HFFc6 (cell line): ENCODE results near the gene EVC2. TPM values are rescaled to one million over a fixed set of nuclear protein-coding genes. Genes with fewer than 3 reads are reported as not detected.

Experiments
- DNase-seq: peaks from one replicate; pipeline ENCODE4 v3.0.0-alpha.2; 2018
- H3K27ac Mint-ChIP-seq: 2 replicates; pipeline ENCODE4 v1.8.0; 2020; ENCODE audit warnings: mild to moderate bottlenecking, mixed read lengths
- H3K27me3 Mint-ChIP-seq: 2 replicates; pipeline ENCODE4 v1.8.0; 2021; ENCODE audit warnings: mild to moderate bottlenecking, moderate library complexity, mixed read lengths; ENCODE audit not compliant: insufficient read depth
- H3K36me3 Mint-ChIP-seq: 2 replicates; pipeline ENCODE4 v1.8.0; 2021; ENCODE audit warnings: low read depth, mixed read lengths
- H3K4me1 Mint-ChIP-seq: 2 replicates; pipeline ENCODE4 v1.8.0; 2020; ENCODE audit warnings: low read depth, mixed read lengths
- H3K4me3 Mint-ChIP-seq: 2 replicates; pipeline ENCODE4 v1.8.0; 2020; ENCODE audit warnings: mild to moderate bottlenecking, moderate library complexity, mixed read lengths
- H3K9me3 Mint-ChIP-seq: 2 replicates; pipeline ENCODE4 v1.8.0; 2020; ENCODE audit warnings: mild to moderate bottlenecking, mixed read lengths
- CTCF ChIP-seq: fragments of 200-600 bp; sonication (generic); IDR thresholded peaks from 2 replicates; pipeline ENCODE4 v1.5.0; 2021; ENCODE audit warnings: antibody characterized with exemption, mild to moderate bottlenecking
- total RNA-seq, 6 experiments: library from RNA; stranded (reverse); fragmentation: NEBNext Ultra II Directional; extraction: Animal tissue kit (Norgen Biotek cat#: 25700); gene quantifications; 2 replicates in 1 of 6; 3 replicates in 5 of 6; pipeline ENCODE4 v1.2.3, GENCODE V29; 2021

The EVC2 gene
- total RNA-seq, 6 experiments from 2014 or later = 3.0 to 4.1 (median 3.8) TPM

GRCh38 chr4:5539584-5539983 is 168.8 kb downstream of the EVC2 start:
- H3K27ac Mint-ChIP-seq = no peak overlapping the region
- no peak overlapping the region for H3K4me3 Mint-ChIP-seq
- H3K9me3 Mint-ChIP-seq = no peaks in the 10 kb centered on the region
- TF ChIP-seq CTCF = no peak
- H3K27me3 Mint-ChIP-seq = no peaks in the 10 kb centered on the region; the same call in 1 of the 2 replicates
- no peaks in the 10 kb centered on the region; the same call in 1 of the 2 replicates for H3K36me3 Mint-ChIP-seq
- DNase-seq = no peak
- H3K4me1 Mint-ChIP-seq = no peaks in the 10 kb centered on the region

GRCh38 chr4:5532100-5532499 is 176.3 kb downstream of the EVC2 start:
- H3K4me3 Mint-ChIP-seq = no peak overlapping the region
- peaks cover 17% of the 10 kb centered on the region for H3K36me3 Mint-ChIP-seq
- no peak for TF ChIP-seq CTCF
- H3K27ac Mint-ChIP-seq = no peak overlapping the region
- H3K27me3 Mint-ChIP-seq = no peaks in the 10 kb centered on the region
- no peak for DNase-seq
- H3K9me3 Mint-ChIP-seq = no peaks in the 10 kb centered on the region
- H3K4me1 Mint-ChIP-seq = no peaks in the 10 kb centered on the region

- no peaks in the 10 kb centered on the region for H3K27me3 Mint-ChIP-seq
- H3K4me3 Mint-ChIP-seq = no peak overlapping the region
- TF ChIP-seq CTCF = no peak
- no peaks in the 10 kb centered on the region for H3K9me3 Mint-ChIP-seq
- 0 out of 2 replicates have a peak, but pooled peaks cover 4% of the 10 kb centered on the region for H3K4me1 Mint-ChIP-seq
- no peak overlapping the region for H3K27ac Mint-ChIP-seq
- peaks cover 8% of the 10 kb centered on the region; the same call in 1 of the 2 replicates for H3K36me3 Mint-ChIP-seq
- no peak for DNase-seq
Observed at GRCh38 chr4:5528031-5528436, 180.3 kb downstream of the EVC2 start.

DNA sequence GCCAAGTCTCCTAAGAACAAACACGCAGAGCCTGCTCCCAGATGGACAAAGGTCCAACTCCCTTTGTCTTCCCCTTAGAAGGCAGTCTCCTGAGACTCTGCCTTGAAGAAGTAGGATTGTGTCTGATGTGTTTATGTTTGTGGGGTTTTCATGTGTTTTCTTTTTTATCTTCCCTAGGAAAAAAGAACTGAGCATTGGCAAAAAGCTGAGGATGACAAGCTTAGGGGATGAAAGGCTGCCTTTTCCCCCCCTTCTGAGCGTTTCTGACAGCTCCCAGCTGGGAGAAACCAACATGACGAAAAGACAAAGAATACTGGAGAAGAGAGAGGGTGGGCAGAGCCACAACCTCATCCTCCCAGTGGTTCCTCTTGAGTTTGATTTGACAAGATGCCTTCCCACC is 181.1 kb downstream of the EVC2 start:
- no peak for DNase-seq
- Mint-ChIP-seq H3K36me3 (peaks cover 8% of the 10 kb centered on the region; the same call in 1 of the 2 replicates), H3K4me1 (0 out of 2 replicates have a peak, but pooled peaks cover 4% of the 10 kb centered on the region), H3K4me3 (no peak overlapping the region), H3K9me3 (no peaks in the 10 kb centered on the region), H3K27me3 (no peaks in the 10 kb centered on the region), H3K27ac (no peak overlapping the region)
- TF ChIP-seq CTCF = no peak

DNA sequence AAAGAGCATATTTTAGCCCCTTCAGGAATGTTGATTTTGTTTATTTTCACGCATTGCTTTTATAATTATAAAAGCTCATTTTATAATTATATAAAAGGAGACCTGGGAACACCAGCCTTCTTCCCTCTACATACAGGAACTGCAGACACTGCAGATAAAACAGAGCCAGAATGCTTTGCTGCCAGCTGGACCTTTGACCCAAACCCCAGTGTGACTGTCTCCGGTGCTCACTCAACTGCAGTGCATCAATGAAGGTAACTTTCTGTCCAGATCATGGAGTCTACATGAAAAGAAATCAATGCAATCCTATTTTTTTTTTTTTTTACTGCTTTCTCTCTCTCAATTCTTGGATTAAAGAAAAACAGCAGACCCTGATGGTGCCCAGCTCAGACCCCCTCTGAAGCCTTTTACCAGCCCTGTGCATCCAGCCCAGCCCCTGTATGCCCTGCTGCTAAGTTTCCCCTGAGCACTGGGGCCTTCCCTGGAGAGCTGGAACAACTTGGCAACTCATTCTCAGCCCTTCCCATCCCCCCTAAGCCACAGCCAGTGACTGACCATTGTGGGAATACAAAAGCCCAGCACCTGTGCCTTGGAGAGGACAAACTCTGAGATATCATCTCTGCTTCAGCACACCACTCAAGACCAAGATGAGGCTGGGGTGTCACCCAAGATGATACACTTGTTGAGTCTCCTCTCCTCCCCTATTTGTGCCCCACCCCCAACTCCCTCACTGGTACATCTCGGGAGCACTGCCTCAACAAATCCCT is 182.1 kb downstream of the EVC2 start:
- no peak for TF ChIP-seq CTCF
- H3K4me3 Mint-ChIP-seq = no peak overlapping the region
- no peaks in the 10 kb centered on the region for H3K9me3 Mint-ChIP-seq
- DNase-seq = no peak
- 0 out of 2 replicates have a peak, but pooled peaks cover 4% of the 10 kb centered on the region for H3K4me1 Mint-ChIP-seq
- H3K36me3 Mint-ChIP-seq = peaks cover 8% of the 10 kb centered on the region; the same call in 1 of the 2 replicates
- no peak overlapping the region for H3K27ac Mint-ChIP-seq
- no peaks in the 10 kb centered on the region for H3K27me3 Mint-ChIP-seq
